Activated gamma-delta T cell treated with Interleukin-2 at 50 U/mL for 16 hours (primary cell): ENCODE data around the gene PGAP1.

Experiments
- DNase-seq: peaks from one replicate; pipeline ENCODE4 v3.0.0-alpha.2; 2020

PGAP1 gene

GRCh38 chr2:196783431-196784094 is 142.9 kb downstream of the PGAP1 start:
- DNase-seq: no peak
